GM18498 (cell line): ENCODE data around the gene USP35.

Source experiments
- ATAC-seq: cut with Tn5 transposase; IDR thresholded peaks from one replicate; pipeline ENCODE4 v1.9.1; 2021; ENCODE audit warnings: mild to moderate bottlenecking, moderate library complexity; ENCODE audit not compliant: unreplicated experiment

USP35 gene

GRCh38 chr11:78197816-78198215 lies 9.1 kb downstream of the USP35 start:
- no peak for ATAC-seq

- ATAC-seq, result no peak
These were observed 10.4 kb downstream of the USP35 start for GRCh38 chr11:78199015-78199652.

GRCh38 chr11:78199653-78200015 lies 10.9 kb downstream of the USP35 start:
- no peak for ATAC-seq

GRCh38 chr11:78200061-78200460 lies 11.3 kb downstream of the USP35 start:
- no peak for ATAC-seq

DNA sequence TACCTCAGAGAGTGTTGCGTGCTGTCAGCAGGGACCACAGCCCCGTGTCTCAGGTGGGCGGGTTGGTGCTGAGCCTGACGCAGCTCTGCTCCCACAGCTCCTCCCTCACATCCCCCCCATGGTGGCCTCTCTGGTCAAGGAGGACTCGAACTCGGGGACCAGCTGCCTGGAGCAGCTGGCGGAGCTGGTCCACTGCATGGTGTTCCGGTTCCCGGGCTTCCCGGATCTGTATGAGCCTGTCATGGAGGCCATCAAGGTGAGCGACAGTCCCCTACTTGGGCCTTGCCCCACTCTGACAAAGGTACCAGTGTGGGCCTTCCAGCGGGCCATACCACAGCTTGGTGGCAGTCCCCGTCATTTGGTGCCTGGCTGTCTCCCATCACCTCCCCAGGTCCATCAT lies 11.8 kb downstream of the USP35 start:
- no peak for ATAC-seq

DNA sequence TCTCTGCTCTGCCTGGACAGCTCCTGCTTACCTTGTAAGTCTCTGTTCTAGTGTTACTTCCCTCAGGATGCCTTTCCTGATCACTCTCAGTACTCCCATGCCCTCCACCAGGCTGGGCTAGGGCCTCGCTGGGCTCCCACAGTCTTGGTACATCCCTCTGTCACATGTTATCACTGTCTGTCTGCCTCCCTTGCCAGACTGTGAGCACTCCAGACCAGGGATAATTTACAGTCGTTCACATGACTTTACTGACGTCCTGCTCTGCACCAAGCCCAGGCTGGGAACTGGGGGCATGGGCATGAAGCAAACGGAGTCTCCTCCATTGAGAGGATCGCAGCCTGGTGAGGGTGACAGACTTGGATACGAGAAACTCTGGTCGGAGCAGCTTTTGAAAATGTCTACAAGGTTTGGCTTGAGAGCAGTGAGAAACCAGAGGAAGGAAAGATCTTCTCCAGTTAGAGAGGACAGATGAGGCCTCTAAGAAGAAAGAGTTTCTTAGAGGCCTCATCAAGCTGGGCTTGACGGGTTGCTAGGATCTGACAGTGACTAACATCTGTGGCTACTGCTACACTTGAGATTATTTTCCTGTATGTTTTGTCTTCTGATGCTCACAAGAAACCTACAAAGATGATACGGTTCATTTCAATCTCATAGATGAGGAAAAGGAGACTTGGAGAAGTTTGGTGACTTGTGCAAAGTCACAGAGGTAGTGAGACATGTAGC lies 12.5 kb downstream of the USP35 start:
- ATAC-seq, result no peak

DNA sequence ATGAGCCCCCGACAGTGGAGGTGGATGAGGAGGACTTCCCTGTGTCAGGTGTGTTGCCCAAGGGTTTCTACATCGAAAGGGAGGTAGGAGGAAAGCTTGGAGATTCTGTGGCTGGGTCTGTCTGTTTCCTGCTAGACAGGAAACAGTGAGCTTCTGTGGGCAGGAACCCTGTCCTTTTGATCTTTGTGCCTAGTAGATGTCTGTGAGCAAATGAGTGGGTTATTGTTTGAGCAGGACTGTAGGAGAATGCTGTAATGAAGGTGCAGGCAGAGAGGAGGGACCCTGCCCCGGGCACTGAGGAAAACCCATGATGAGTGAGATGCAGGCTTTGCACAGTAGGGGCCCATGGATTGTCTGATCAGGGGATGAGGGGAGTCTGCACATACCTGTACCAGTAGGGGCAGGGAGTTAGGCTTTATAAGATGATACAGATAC lies 14.0 kb downstream of the USP35 start:
- ATAC-seq, result no peak

DNA sequence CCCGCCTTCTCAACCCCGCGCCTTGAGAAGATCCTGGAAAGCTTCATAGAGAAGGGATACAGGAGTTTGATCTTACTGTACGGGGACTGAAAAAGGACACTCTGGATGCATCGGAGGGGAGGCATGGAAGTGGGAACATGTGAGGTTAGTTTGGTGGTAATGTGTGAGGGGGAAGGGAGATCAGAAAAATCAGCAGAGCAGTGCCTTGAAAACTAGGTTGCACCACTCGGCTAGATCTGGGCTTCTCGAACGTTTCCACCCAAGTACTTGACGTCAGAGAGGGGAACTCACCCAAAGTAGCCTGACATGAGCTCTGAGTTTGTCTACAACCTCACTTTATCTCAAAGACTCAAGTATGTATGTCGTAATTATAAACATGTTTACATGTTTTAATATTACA lies 14.5 kb downstream of the USP35 start:
- no peak for ATAC-seq

GRCh38 chr11:78205256-78205655 lies 16.5 kb downstream of the USP35 start:
- ATAC-seq, result no peak

DNA sequence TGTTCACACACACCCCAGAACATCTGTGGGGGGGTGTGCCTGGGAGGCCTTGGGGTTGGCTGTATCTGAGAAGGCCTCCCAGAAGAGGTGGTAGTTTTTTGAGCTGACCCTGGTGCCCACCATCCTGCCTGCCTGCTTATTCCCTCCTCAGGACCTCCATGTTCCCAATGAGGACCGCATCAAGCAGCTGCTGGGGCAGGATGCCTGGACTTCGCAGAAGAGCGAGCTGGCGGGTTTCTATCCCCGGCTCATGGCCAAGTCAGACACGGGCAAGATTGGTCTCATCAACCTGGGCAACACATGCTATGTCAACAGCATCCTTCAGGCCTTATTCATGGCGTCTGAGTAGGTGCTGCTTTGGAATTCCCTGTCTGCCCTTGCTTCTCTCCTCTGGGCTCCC lies 17.0 kb downstream of the USP35 start:
- no peak for ATAC-seq

- ATAC-seq, result no peak
These were observed 19.0 kb downstream of the USP35 start for GRCh38 chr11:78207532-78208256.

GRCh38 chr11:78208257-78209165 lies 19.8 kb downstream of the USP35 start:
- no peak for ATAC-seq

DNA sequence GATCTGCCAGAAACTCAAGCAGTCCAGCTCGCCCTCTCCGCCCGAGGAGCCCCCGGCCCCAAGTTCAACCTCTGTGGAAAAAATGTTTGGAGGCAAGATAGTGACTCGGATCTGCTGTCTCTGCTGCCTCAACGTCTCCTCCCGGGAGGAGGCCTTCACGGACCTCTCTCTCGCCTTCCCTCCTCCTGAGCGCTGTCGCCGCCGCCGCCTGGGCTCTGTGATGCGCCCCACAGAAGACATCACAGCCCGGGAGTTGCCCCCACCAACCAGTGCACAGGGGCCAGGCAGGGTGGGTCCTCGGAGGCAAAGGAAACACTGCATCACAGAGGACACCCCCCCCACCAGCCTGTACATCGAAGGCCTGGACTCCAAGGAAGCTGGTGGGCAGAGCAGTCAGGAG lies 20.8 kb downstream of the USP35 start:
- ATAC-seq, result no peak

DNA sequence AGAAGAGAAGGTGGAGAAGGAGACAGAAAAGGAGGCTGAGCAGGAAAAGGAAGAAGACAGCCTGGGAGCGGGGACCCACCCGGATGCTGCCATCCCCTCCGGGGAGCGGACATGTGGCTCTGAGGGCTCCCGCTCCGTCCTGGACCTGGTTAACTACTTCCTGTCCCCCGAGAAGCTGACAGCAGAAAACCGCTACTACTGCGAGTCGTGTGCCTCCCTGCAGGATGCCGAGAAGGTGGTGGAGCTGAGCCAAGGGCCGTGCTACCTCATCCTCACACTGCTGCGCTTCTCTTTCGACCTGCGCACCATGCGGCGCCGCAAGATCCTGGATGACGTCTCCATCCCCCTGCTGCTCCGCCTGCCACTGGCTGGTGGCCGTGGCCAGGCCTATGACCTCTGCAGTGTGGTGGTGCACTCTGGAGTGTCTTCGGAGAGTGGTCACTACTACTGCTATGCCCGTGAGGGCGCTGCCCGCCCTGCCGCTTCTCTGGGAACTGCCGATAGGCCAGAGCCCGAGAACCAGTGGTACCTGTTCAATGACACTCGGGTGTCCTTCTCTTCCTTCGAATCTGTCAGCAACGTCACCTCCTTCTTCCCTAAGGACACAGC lies 21.4 kb downstream of the USP35 start:
- no peak for ATAC-seq

GRCh38 chr11:78211565-78211964 lies 22.8 kb downstream of the USP35 start:
- no peak for ATAC-seq

DNA sequence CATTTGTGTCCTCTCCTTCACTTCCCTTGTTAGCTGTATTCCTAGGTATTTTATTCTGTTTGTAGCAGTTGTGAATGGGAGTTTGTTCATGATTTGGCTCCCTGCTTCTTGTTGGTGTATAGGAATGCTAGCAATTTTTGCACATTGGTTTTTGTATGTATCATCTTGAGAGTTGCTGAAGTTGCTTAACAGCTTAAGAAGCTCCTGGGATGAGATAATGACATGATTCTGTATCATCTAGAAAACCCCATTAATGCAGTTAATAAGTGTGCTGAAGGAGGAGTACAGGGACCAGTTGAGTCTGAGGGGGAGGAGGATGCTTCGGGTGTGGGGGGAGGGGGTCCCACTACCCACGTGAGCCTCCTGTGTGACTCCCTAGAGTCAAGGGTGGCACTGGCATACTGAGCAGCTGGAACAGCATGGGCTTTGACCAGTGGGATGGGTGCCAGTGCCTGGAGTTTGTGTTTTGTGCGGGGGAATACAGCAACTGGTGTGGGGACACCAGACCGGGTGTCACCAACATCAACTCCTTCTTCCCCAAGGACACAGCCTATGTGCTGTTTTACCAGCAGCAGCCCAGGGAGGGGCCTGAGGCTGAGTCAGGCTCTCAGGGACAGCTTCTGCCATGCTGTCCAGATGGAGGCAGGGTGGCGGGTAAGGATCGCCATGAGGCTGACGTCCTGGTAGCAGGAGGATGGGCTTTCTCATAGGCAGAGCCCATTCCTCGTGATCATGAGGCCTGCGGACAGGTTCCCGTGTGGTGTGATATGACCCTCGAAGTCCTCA lies 24.1 kb downstream of the USP35 start:
- ATAC-seq, result no peak

DNA sequence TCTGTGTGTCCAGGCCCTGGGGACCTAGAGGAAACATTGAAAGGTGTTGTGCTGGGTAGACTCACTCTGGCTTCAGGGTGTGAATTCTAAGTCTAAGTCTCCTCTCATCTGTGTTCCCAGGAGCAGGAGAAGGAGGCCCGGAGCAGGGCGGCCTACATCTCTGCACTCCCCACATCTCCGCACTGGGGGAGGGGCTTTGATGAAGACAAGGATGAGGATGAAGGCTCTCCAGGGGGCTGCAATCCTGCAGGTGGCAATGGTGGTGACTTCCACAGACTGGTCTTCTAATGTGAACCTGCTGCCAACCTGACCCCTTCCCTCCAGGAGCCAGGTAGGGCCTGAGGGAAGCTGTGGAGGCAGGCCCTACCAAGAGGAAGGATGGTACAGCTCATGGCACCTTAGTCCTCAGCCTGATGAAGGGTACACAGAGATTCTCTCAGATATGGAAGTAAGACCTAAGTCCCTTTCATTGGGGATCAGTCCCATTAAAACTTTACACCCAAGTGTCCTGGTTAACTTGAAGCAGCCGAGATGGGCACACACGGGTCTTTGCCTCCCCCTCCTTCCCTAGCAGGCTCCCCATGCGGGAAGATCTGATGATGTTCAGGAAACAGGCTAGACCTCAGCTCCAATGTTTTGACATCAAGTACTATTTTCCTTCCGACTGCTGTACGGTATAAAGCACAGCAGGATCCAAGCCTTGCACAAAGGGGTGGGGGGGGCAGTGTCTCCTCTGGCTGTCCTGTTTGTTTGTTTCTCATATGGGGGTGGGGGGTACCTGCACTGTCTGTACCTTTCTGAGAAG lies 25.0 kb downstream of the USP35 start:
- no peak for ATAC-seq

DNA sequence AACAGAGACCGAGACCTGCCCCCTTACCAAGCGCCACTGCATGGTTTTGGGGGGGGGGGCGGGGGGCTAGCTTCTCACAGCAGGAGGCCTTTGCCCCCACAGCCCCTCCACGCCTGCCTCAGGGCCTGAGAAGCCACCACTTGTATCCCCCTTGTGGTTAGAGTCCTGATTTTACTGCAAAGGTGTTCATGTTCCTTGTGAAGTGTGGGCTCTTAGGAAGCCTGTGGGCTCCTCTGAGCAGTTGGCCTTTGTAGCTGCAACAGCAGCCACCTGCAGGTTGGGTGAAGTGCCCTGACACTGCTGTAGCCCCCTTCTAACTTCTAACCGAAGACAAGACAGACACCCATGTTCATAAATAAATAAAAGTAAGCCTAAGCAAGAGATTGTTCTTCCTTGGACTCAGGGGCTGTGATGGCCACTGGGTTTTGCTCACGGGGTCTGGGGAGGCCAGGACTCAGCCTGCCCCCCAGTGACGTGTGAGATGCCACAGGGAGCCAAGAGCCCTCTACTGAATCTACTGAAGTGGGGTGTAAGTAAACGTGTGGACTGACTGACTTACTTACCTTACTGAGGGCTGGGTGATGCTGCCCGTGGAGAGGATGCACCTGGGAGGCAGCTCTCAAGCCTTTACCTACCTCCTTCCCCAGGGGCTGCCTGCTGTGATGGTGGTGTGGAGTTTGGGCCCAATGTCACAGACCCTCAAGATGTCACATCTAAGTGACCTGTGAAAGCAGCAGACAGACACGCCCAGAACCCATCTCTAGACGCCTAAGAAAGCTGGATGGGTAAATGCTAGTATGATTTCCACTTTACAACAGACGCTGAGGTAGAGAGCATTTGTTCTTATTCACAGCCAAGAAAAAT lies 25.8 kb downstream of the USP35 start:
- ATAC-seq, result no peak
